Fibroblast of skin of right quadriceps (primary cell): ENCODE data around the gene TANGO6.
"Not testable (repeated sequence)": the region's sequence is repeated elsewhere in the genome, so short reads cannot be mapped to it uniquely, and the experiment has no call there.

ENCODE experiments used
- DNase-seq: peaks from one replicate; pipeline ENCODE4 v3.0.0-alpha.2; 2013

TANGO6 gene

GRCh38 chr16:69124961-69125360, 281.6 kb downstream of the TANGO6 start:
- DNase-seq = not testable (repeated sequence)

DNA sequence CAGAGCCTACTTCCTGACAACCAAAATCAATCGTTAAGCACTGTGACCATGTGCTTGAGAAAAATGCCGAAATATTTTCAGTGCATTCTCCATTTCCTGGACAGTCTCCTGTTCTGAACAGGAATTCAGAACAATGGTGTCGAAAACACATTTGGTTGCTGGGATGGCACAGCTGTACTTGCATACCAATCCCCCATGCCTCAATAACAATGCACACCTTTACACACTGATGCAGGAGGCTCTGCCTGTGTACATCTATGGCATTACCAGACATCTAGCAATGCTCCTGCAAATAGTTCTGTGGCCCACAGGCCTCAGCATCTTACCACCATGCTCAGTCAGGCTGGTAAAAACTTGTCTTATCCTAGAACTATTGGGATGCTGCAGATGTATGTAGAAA, 282.9 kb downstream of the TANGO6 start:
- DNase-seq = no peak

GRCh38 chr16:69126801-69127200, 283.5 kb downstream of the TANGO6 start:
- not testable (repeated sequence) for DNase-seq

- DNase-seq = no peak
Measured at GRCh38 chr16:69127966-69128510, 284.7 kb downstream of the TANGO6 start.

- DNase-seq = no peak
Measured at GRCh38 chr16:69130461-69130860, 287.1 kb downstream of the TANGO6 start.

DNA sequence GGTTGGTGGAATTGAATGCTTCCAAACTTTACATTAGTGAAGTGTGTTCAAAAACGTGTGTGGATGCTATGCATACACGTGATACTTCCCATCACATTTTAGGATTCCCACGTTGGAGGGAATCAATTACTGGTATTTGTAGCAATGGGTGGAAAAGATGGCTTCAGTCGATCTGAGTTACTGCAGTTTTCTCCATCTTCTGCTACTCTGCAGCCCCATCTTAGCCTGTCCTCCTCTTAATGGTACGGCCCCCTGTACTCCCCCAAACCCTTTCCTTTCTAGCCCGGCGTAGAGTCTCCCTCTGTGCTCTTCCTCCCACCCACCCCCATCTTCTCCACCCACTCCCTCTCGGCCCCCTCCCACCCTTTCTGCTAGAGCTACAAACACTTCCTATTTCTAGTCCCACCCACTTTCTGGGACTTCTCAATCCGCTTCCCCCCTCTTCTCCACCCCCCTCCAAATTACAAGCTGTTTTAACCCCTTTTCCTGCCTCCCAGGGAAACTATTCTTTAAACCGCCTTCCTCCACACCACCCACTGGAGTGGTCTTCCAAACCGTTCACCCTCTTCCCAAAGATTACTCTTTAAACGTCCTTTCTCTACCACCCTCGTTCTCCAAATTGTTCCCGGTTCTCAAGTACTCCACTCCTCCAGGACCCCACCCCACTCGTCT, 288.0 kb downstream of the TANGO6 start:
- DNase-seq = peak; percentile 44

- peak; percentile 87 for DNase-seq
Measured at GRCh38 chr16:69131839-69132423, 288.6 kb downstream of the TANGO6 start.

DNA sequence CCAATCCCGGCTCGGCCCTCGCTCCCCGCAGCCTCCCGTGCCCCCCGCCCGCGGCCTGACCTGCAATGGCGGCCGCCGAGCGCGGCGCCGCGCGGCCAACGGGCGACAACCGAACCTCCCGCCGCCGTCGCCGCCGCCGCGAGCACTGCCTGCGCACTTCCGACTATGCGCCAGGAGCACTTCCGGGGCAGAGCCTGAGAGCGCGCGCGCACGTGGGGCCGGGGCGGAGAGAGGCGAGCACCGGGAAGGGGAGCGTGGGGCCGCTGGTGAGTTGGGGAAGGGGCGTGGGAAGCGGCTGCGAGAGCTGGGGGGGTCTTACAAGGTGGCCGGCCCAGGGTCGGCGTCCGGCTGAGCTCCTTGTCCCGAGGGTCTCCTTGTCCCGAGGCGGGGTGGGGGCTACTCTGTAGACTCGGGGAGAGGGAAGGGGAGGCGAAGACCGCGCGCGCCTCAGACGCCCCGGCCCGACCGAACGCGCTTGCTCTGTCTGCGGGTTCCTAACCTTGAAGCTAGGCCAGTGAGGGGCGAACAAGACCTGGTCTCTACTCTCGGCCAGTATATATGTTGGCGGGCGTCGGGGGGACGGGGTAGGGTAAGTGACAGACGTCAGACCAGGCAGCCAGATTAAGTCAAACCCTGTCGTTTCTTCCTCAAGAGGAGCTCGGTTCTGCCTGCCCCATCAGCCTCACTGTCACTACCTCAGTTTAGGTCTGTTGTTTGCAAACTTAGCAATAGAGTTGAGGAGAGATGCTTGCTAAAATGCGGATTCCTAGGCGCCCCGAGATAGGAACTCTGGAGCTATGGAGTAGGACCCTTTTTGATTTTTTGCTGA, 289.3 kb downstream of the TANGO6 start, which contains the start of the genes CHTF8 and UTP4:
TSS of gene CHTF8 (minus strand) at position 165 of the 829 bp plus-strand sequence. CDS start 11,130 bp downstream, outside the sequence.
TSS of gene UTP4 (plus strand) at position 226 of the 829 bp plus-strand sequence. CDS start 811 bp downstream, outside the sequence.
- DNase-seq = peak; percentile 79

DNA sequence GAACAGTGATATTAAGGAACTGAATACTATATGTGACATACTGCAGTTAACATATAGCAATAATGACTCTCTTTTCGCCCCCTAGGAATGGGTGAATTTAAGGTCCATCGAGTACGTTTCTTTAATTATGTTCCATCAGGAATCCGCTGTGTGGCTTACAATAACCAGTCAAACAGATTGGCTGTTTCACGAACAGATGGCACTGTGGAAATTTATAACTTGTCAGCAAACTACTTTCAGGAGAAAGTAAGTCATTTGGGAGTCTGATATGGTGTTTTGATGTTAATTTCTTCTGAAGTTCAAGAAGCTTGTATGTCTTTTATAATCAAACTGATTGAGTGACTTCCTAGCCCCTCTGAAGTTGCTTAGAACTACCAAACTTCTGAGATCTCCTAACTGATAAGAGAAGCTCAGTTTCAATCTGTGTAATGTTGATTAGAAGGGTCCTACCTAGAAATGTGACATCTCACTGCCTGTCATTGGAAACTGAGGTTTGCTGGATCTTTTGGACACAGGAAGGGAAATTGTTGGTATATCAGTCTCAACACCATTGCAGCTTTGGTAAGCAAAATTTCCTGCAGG, 290.1 kb downstream of the TANGO6 start:
- no peak for DNase-seq
